HepG2 (cell line): ENCODE results near the gene NAA30. TPM values are rescaled to one million over a fixed set of nuclear protein-coding genes. Genes with fewer than 3 reads are reported as not detected.

Source experiments
- ATAC-seq: fragments of 200-7000 bp; cut with Tn5 transposase; 3 replicates; pipeline ENCODE4 v1.9.1; 2020; ENCODE audit warnings: mild to moderate bottlenecking, moderate library complexity
- BruUV-seq: library from RNA; stranded (reverse); fragments of 400-500 nt; replicated peaks from 2 replicates; lab custom pipeline; 2021; lab: Mats Ljungman, UMichigan
- CTCF ChIA-PET: fragments of 300-600 bp; formaldehyde crosslinking; extraction: SDS; loops from one replicate; lab custom pipeline; 2021; ENCODE audit warnings: low total read pairs, inconsistent platforms, low intra/inter-chr PET ratio; lab: Yijun Ruan, JAX
- POLR2A ChIA-PET: fragments of 350-600 bp; sonication (Branson Sonifier 250); formaldehyde crosslinking; loops from one replicate; lab custom pipeline; 2020; ENCODE audit warnings: antibody characterized with exemption, inconsistent platforms; lab: Yijun Ruan, JAX
- DNase-seq: peaks from one replicate; pipeline ENCODE4 v3.0.0-alpha.2; 2015; ENCODE audit warnings: low spot score
- FAIRE-seq: peaks from 3 replicates; lab custom pipeline; 2011; peaks lifted over from hg19 to GRCh38; lab: Jason Lieb, UNC
- H2AFZ ChIP-seq: one replicate; pipeline ENCODE4 v1.6.1; 2011; ENCODE audit warnings: low read length, inconsistent platforms
- H3K27ac ChIP-seq: fragments of 300-600 bp; 3 replicates; pipeline ENCODE4 v1.8.0; 2011; ENCODE audit warnings: mixed run types, mild to moderate bottlenecking, mixed read lengths, low read length, inconsistent platforms; ENCODE audit not compliant: insufficient read depth; ENCODE audit errors: extremely low read length
- H3K27me3 ChIP-seq, 2 experiments: fragments of 200-600 bp in 1 of 2; 2 replicates in 1 of 2; 3 replicates in 1 of 2; pipeline versions ENCODE4 v1.6.0 to v1.8.0; 2011; ENCODE audit warnings: low read length in 2 of 2, mild to moderate bottlenecking in 2 of 2, moderate library complexity in 2 of 2, inconsistent platforms in 1 of 2; ENCODE audit not compliant: insufficient read depth in 2 of 2, control insufficient read depth in 1 of 2
- H3K36me3 ChIP-seq, 2 experiments: fragments of 200-600 bp in 1 of 2; replicated peaks in 1 of 2; 2 replicates in 1 of 2; 3 replicates in 1 of 2; pipeline versions ENCODE4 v1.5.1 to v1.8.0; 2011; ENCODE audit warnings: low read length in 2 of 2, inconsistent platforms in 1 of 2; ENCODE audit not compliant: insufficient read depth in 2 of 2, control insufficient read depth in 1 of 2
- H3K4me1 ChIP-seq: 2 replicates; pipeline ENCODE4 v1.5.1; 2012; ENCODE audit warnings: low read length, inconsistent platforms; ENCODE audit not compliant: insufficient read depth
- H3K4me2 ChIP-seq: 2 replicates; pipeline ENCODE4 v1.6.0; 2011; ENCODE audit warnings: low read depth, low read length, inconsistent platforms
- H3K4me3 ChIP-seq, 3 experiments: fragments of 200-600 bp in 1 of 3; sonication (generic), shearing (Covaris generic) in 1 of 3; replicated peaks in 1 of 3; 2 replicates each; pipeline ENCODE4 v1.5.1; 2011 to 2016; ENCODE audit warnings: low read length in 3 of 3, inconsistent platforms in 2 of 3, low read depth in 2 of 3, mild to moderate bottlenecking in 2 of 3, control low read depth in 1 of 3, mixed read lengths in 1 of 3; ENCODE audit not compliant: insufficient read depth in 1 of 3
- H3K79me2 ChIP-seq: one replicate; pipeline ENCODE4 v1.6.1; 2011; ENCODE audit warnings: low read length, inconsistent platforms; ENCODE audit not compliant: insufficient read depth
- H3K9ac ChIP-seq: 2 replicates; pipeline ENCODE4 v1.6.0; 2011; ENCODE audit warnings: mild to moderate bottlenecking, low read depth, low read length, inconsistent platforms; ENCODE audit not compliant: insufficient read depth
- H3K9me3 ChIP-seq: 2 replicates; pipeline ENCODE4 v1.5.1; 2012; ENCODE audit warnings: mild to moderate bottlenecking, low read length
- H4K20me1 ChIP-seq: 2 replicates; pipeline ENCODE4 v1.6.0; 2011; ENCODE audit warnings: inconsistent platforms, mild to moderate bottlenecking, low read length, moderate library complexity; ENCODE audit not compliant: insufficient read depth
- CBFB ChIP-seq: sonication (generic); formaldehyde crosslinking; IDR thresholded peaks from 2 replicates; pipeline ENCODE4 v1.4.0; 2020; ENCODE audit warnings: missing genetic modification reagents
- FOXP1 ChIP-seq, 2 experiments: fragments of 450-650 bp in 1 of 2; IDR thresholded peaks; 2 replicates each; pipeline ENCODE4 v1.6.1; 2017 to 2018; ENCODE audit warnings: antibody characterized with exemption in 1 of 2
- GATAD1 ChIP-seq: IDR thresholded peaks from 2 replicates; pipeline ENCODE4 v1.6.1; 2016; ENCODE audit warnings: missing genetic modification reagents, missing compliant biosample characterization
- LBX2 ChIP-seq: sonication (generic); formaldehyde crosslinking; IDR thresholded peaks from 2 replicates; pipeline ENCODE4 v1.5.0; 2020; ENCODE audit warnings: missing genetic modification reagents, mild to moderate bottlenecking, borderline replicate concordance
- MAFF ChIP-seq: IDR thresholded peaks from 2 replicates; pipeline ENCODE4 v1.6.1; 2011; ENCODE audit warnings: low read depth, low read length, improper control_type of control experiment
- MAFK ChIP-seq, 2 experiments: IDR thresholded peaks in 1 of 2; conservative IDR thresholded peaks in 1 of 2; 2 replicates each; pipeline ENCODE4 v1.6.1; 2011; ENCODE audit warnings: improper control_type of control experiment in 2 of 2, low read length in 2 of 2
- RFX3 ChIP-seq: IDR thresholded peaks from 2 replicates; pipeline ENCODE4 v1.6.1; 2016; ENCODE audit warnings: missing biosample characterization, missing genetic modification reagents
- ZFX ChIP-seq: sonication (generic); formaldehyde crosslinking; IDR thresholded peaks from 2 replicates; pipeline ENCODE4 v1.4.0; 2020; ENCODE audit warnings: mild to moderate bottlenecking, low read depth, missing genetic modification reagents, moderate library complexity
- ZFYVE20 ChIP-seq: sonication (generic); formaldehyde crosslinking; IDR thresholded peaks from 2 replicates; pipeline ENCODE4 v1.8.0; 2023; ENCODE audit warnings: low read depth, mild to moderate bottlenecking, moderate library complexity, missing genetic modification reagents, borderline replicate concordance
- ZNF121 ChIP-seq: sonication (generic); formaldehyde crosslinking; IDR thresholded peaks from 2 replicates; pipeline ENCODE4 v1.5.0; 2020; ENCODE audit warnings: mild to moderate bottlenecking, missing genetic modification reagents
- ZNF20 ChIP-seq: sonication (generic); formaldehyde crosslinking; IDR thresholded peaks from 2 replicates; pipeline ENCODE4 v1.4.0; 2020; ENCODE audit warnings: mild to moderate bottlenecking, moderate library complexity, missing genetic modification reagents
- ZNF556 ChIP-seq: sonication (generic); formaldehyde crosslinking; IDR thresholded peaks from 2 replicates; pipeline ENCODE4 v1.4.0; 2020; ENCODE audit warnings: mild to moderate bottlenecking, missing genetic modification reagents, borderline replicate concordance
- WGBS: methylation state at CpG from one replicate; pipeline ENCODE4 v1.1.6; 2017; ENCODE audit warnings: low lambda C conversion rate; 5-methylcytosine and 5-hydroxymethylcytosine counted together
- in situ Hi-C: cut with HindIII; loops from 2 replicates; pipeline ENCODE4 v1.10.0; 2017; ENCODE audit warnings: low pct_unique_long_range_greater_than_20kb; ENCODE audit not compliant: extremely low pct_ligation_motif_present
- intact Hi-C: fragments of 100-400 bp; cut with micrococcal nuclease; formaldehyde crosslinking; loops from one replicate; pipeline ENCODE4 v1.10.0; 2022; ENCODE audit not compliant: unreplicated experiment
- polyA plus RNA-seq, 8 experiments: library from polyadenylated mRNA; depleted of rRNA in 3 of 8; stranded (reverse) in 7 of 8; unstranded in 1 of 8; fragments of >200 nt; fragmentation: Illumina TruSeq in 4 of 8; extraction: Trizol in 4 of 8; gene quantifications; 2 replicates each; pipeline versions ENCODE4 v1.2.1 to v1.2.3, GENCODE V29; 2011 to 2016; ENCODE audit warnings: low read depth in 4 of 8, missing spikeins in 1 of 8, mixed read lengths in 1 of 8; ENCODE audit not compliant: insufficient read depth in 1 of 8
- total RNA-seq, 5 experiments: library from RNA; depleted of rRNA; stranded (reverse); fragments of >200 nt; fragmentation: Illumina TruSeq; extraction: Trizol; gene quantifications; 2 replicates each; pipeline ENCODE4 v1.2.3, GENCODE V29; 2016; ENCODE audit warnings: low read depth in 1 of 5
- TF ChIP-seq, protein P1 (sequence below): sonication (generic); formaldehyde crosslinking; IDR thresholded peaks from 2 replicates; pipeline ENCODE4 v1.8.0; 2022; ENCODE audit warnings: missing genetic modification reagents, low read depth, mild to moderate bottlenecking, borderline replicate concordance
- TF ChIP-seq, protein P2 (sequence below): sonication (generic); formaldehyde crosslinking; IDR thresholded peaks from 2 replicates; pipeline ENCODE4 v1.5.1; 2020; ENCODE audit warnings: mild to moderate bottlenecking, moderate library complexity, missing genetic modification reagents

NAA30 gene
- total and polyA plus RNA-seq, 2 of the 13 experiments (the other 11 are each of a cell fraction or from before 2014, with no cell fraction given), result 10.8 to 18.4 TPM

DNA sequence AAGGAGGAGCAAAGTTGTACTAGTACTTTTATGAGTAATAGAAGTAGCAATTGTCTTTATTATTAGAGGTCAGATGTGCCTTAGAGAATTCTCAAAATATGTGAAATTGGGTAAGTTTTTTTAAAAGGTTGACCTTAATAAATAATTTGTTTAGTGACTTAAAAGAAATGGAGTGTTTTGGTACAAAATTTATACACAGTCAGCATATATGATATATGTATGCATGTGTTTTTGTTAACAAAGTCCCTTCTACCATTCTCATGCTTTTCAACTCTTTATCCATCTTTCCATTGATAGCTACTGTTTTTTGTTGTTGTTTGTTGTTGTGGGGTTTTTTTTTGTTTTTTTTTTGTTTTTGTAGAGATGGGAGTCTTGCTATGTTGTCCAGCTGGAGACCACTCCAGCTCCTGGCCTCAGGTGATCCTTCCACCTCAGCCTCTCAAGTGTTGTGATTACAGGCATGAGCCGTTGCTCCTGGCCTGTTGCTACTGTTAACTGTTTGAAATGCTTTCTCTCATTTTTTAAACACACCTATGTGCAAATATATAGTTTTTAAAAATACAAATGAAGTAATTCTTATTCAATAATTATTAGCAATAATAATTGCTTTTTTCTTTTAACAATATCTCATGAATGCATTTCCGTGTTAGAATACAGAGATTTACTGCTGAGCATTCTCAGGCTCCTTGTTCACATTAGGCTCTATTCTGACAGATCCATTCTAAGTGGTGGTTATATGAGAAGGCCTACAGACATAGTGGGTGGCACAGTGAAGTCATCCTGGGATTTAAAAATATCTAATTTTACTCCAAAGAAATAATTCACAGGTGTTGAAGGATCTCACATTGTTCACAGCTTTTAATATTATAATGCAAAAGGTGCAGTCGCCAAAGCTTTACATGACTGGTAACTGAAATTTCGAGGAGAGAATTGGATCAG lies 10.4 kb downstream of the NAA30 start:
- no peaks in the 10 kb centered on the region for H4K20me1 ChIP-seq
- ChIA-PET CTCF (no interaction called here), POLR2A (interaction anchor here (1.1 kb wide), 1 partner anchor 10 kb away, joined by 4 read pairs; no protein-coding TSS in a partner anchor)
- in situ Hi-C loops, result no loop called here
- H3K27ac ChIP-seq, result no peak overlapping the region
- H3K9me3 ChIP-seq, result no peaks in the 10 kb centered on the region
- peaks cover 7% of the 10 kb centered on the region; the same call in 1 of the 2 replicates for H3K4me1 ChIP-seq
- intact Hi-C loops, result no loop called here
- H3K27me3 ChIP-seq, result no peaks in the 10 kb centered on the region
- TF ChIP-seq ZFYVE20 (CRISPR knock-in tag) (no peak), RFX3 (CRISPR knock-in tag) (no peak), LBX2 (no peak), FOXP1 (IDR thresholded peaks at IDR 0.05) (no peak), FOXP1 (CRISPR knock-in tag; IDR thresholded peaks at IDR 0.05) (no peak), GATAD1 (CRISPR knock-in tag) (no peak), ZFX (no peak), MAFK (conservative IDR thresholded peaks at IDR 0.05 in 1 of 2, IDR thresholded peaks at IDR 0.05 in 1 of 2; ENCODE audit: low read length in 2 of 2) (peak; percentile 86 to 92), MAFF (peak; percentile 89), CBFB (no peak), ZNF121 (CRISPR knock-in tag) (peak; percentile 60; the same call in 1 of the 2 replicates), ZNF20 (CRISPR knock-in tag) (no peak), ZNF556 (CRISPR knock-in tag) (no peak)
- TF ChIP-seq, protein P1, sequence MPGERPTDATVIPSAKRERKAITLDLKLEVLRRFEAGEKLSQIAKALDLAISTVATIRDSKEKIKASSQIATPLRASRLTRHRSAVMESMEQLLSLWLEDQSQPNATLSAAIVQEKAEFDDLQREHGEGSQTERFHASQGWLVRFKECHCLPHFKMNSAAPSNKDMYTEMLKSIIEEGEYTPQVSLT (CRISPR knock-in tag), result no peak
- TF ChIP-seq, protein P2, sequence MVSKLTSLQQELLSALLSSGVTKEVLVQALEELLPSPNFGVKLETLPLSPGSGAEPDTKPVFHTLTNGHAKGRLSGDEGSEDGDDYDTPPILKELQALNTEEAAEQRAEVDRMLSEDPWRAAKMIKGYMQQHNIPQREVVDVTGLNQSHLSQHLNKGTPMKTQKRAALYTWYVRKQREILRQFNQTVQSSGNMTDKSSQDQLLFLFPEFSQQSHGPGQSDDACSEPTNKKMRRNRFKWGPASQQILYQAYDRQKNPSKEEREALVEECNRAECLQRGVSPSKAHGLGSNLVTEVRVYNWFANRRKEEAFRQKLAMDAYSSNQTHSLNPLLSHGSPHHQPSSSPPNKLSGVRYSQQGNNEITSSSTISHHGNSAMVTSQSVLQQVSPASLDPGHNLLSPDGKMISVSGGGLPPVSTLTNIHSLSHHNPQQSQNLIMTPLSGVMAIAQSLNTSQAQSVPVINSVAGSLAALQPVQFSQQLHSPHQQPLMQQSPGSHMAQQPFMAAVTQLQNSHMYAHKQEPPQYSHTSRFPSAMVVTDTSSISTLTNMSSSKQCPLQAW (CRISPR knock-in tag), result no peak
- no peaks in the 10 kb centered on the region for H3K79me2 ChIP-seq
- no peak overlapping the region for H2AFZ ChIP-seq
- H3K4me3 ChIP-seq, result no peak overlapping the region
- H3K9ac ChIP-seq, result no peak overlapping the region
- ATAC-seq, result no peak
- H3K36me3 ChIP-seq, result peaks cover 2 to 11% of the 10 kb centered on the region in 2 experiments; a peak in 4 of 5 replicates
- BruUV-seq, result no TSS peak
- H3K4me2 ChIP-seq, result no peak overlapping the region
- DNase-seq, result no peak
- FAIRE-seq, result no peak
- WGBS, result 99% methylated on average over 4 of the region's 4 CpGs
